GM23338 (cell line): Measurements from ENCODE around the gene PAIP2. TPM values are rescaled to one million over a fixed set of nuclear protein-coding genes. Genes with fewer than 3 reads are reported as not detected.
A peak's percentile ranks its signal among the peaks of the same experiment; 100 is the strongest.

Source experiments
- ATAC-seq: fragments of 200-7000 bp; cut with Tn5 transposase; 3 replicates; pipeline ENCODE4 v1.9.1; 2020
- DNase-seq: peaks from one replicate; pipeline ENCODE4 v3.0.0-alpha.2; 2015; ENCODE audit warnings: low spot score
- H2AFZ ChIP-seq: fragments of 200-600 bp; sonication (generic); 2 replicates; pipeline ENCODE4 v1.8.0; 2016; ENCODE audit warnings: antibody characterized with exemption, mild to moderate bottlenecking, moderate library complexity
- H3F3A ChIP-seq: fragments of 200-600 bp; sonication (generic); replicated peaks from 2 replicates; pipeline ENCODE4 v1.8.0; 2017; ENCODE audit warnings: antibody characterized with exemption, mixed run types, low read depth
- H3K27ac ChIP-seq: fragments of 200-600 bp; sonication (generic); 2 replicates; pipeline ENCODE4 v1.6.1; 2016; ENCODE audit warnings: low read depth
- H3K27me3 ChIP-seq: fragments of 200-600 bp; sonication (generic); 2 replicates; pipeline ENCODE4 v1.8.0; 2016; ENCODE audit warnings: mild to moderate bottlenecking, mixed run types, moderate library complexity; ENCODE audit not compliant: insufficient read depth
- H3K36me3 ChIP-seq: fragments of 200-600 bp; sonication (generic); 2 replicates; pipeline ENCODE4 v1.8.0; 2016; ENCODE audit warnings: mild to moderate bottlenecking; ENCODE audit not compliant: insufficient read depth
- H3K4me1 ChIP-seq: fragments of 200-600 bp; sonication (generic); 2 replicates; pipeline ENCODE4 v1.8.0; 2016; ENCODE audit warnings: mild to moderate bottlenecking, moderate library complexity; ENCODE audit not compliant: insufficient read depth
- H3K4me2 ChIP-seq: fragments of 200-600 bp; sonication (generic); 2 replicates; pipeline ENCODE4 v1.7.1; 2017; ENCODE audit warnings: mixed run types
- H3K4me3 ChIP-seq: fragments of 200-600 bp; sonication (generic); 2 replicates; pipeline ENCODE4 v1.6.1; 2016; ENCODE audit warnings: mixed run types
- H3K79me2 ChIP-seq: fragments of 200-600 bp; sonication (generic); replicated peaks from 2 replicates; pipeline ENCODE4 v1.8.0; 2017; ENCODE audit warnings: mild to moderate bottlenecking; ENCODE audit not compliant: insufficient read depth
- H3K9me2 ChIP-seq: fragments of 200-600 bp; sonication (generic); 2 replicates; pipeline ENCODE4 v1.8.0; 2017; ENCODE audit not compliant: insufficient read depth
- H4K20me1 ChIP-seq: fragments of 200-600 bp; sonication (generic); replicated peaks from 2 replicates; pipeline ENCODE4 v1.8.0; 2017; ENCODE audit warnings: mild to moderate bottlenecking; ENCODE audit not compliant: insufficient read depth
- H3K27ac Mint-ChIP-seq: 2 replicates; pipeline ENCODE4 v1.8.0; 2020; ENCODE audit warnings: inconsistent platforms, mild to moderate bottlenecking, moderate library complexity, mixed read lengths
- H3K27me3 Mint-ChIP-seq: 3 replicates; pipeline ENCODE4 v1.8.0; 2022; ENCODE audit warnings: low read depth, mild to moderate bottlenecking, moderate library complexity, mixed read lengths, inconsistent platforms; ENCODE audit not compliant: insufficient read depth, poor library complexity
- H3K36me3 Mint-ChIP-seq: 3 replicates; pipeline ENCODE4 v1.8.0; 2021; ENCODE audit warnings: low read depth, mild to moderate bottlenecking, inconsistent platforms, moderate library complexity, mixed read lengths
- H3K4me1 Mint-ChIP-seq: 3 replicates; pipeline ENCODE4 v1.8.0; 2020; ENCODE audit warnings: mild to moderate bottlenecking, inconsistent platforms, mixed read lengths
- H3K4me3 Mint-ChIP-seq: 3 replicates; pipeline ENCODE4 v1.8.0; 2021; ENCODE audit warnings: moderate library complexity, mild to moderate bottlenecking, inconsistent platforms, mixed read lengths
- H3K9me3 Mint-ChIP-seq: 3 replicates; pipeline ENCODE4 v1.8.0; 2020; ENCODE audit warnings: moderate library complexity, mild to moderate bottlenecking, inconsistent platforms, mixed read lengths
- CTCF ChIP-seq, 2 experiments: fragments of 200-600 bp in 1 of 2; sonication (generic) in 1 of 2; conservative IDR thresholded peaks; 2 replicates each; pipeline versions ENCODE4 v1.5.1 to v1.6.1; 2016 to 2017; ENCODE audit warnings: antibody characterized with exemption in 2 of 2, low read depth in 2 of 2, mild to moderate bottlenecking in 2 of 2, moderate library complexity in 1 of 2
- JUNB ChIP-seq: IDR thresholded peaks from one replicate; pipeline ENCODE4 v1.6.1; 2016; ENCODE audit warnings: antibody characterized with exemption; ENCODE audit not compliant: unreplicated experiment
- ZNF462 ChIP-seq: fragments of 250-450 bp; sonication (Bioruptor Pico); IDR thresholded peaks from 2 replicates; pipeline ENCODE4 v1.5.0; 2020; ENCODE audit warnings: mild to moderate bottlenecking, moderate library complexity
- polyA plus RNA-seq: library from polyadenylated mRNA; unstranded; fragments of >200 nt; fragmentation: Nextera tagmentation; extraction: Ambion mirVana; gene quantifications from 2 replicates; pipeline ENCODE4 v1.2.1, GENCODE V29; 2016
- total RNA-seq: library from RNA; depleted of rRNA; stranded (reverse); fragments of >200 nt; shearing (Covaris generic); gene quantifications from 2 replicates; pipeline ENCODE4 v1.2.3, GENCODE V29; 2014
- TF ChIP-seq, protein P1 (sequence below): IDR thresholded peaks from 2 replicates; pipeline ENCODE4 v1.6.1; 2016; ENCODE audit warnings: antibody characterized with exemption

Gene PAIP2
- total and polyA plus RNA-seq, 2 experiments from 2014 or later: 132 to 277 TPM

- no peaks in the 10 kb centered on the region; the same call in 2 of the 3 replicates for H3K4me1 Mint-ChIP-seq
- H3K27ac Mint-ChIP-seq: no peak overlapping the region
- H3K4me3 ChIP-seq: no peak overlapping the region
These were observed 27.0 kb downstream of the PAIP2 start for GRCh38 chr5:139368613-139369012.

DNA sequence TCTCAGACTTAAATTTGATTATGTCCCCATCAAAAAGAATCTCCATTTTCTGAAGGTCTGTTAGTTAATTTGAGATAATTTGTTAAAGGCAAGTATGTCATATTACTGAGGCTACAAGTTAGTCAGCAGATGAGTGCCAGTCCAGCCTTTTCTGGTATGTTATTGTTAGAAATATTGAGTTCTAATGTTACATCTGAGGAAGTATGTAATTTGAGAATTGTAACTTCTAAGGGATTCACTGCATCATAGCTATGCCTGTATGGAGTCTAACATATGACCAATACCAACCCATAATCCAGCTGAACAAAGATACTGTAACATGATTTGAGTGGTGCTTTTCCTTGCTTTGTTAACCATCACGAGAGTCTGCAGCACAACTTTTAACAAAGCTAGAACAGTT, 27.5 kb downstream of the PAIP2 start:
- no peaks in the 10 kb centered on the region for H3K9me3 Mint-ChIP-seq
- H3K27ac Mint-ChIP-seq: no peak overlapping the region
- DNase-seq (no peak), ATAC-seq (no peak)
- Histone ChIP-seq H3K4me2 (no peak overlapping the region), H3K4me1 (no peaks in the 10 kb centered on the region), H2AFZ (no peak overlapping the region), H3K4me3 (no peak overlapping the region), H3K79me2 (peaks cover 9% of the 10 kb centered on the region), H3F3A (peaks cover 16% of the 10 kb centered on the region), H4K20me1 (peaks cover 23% of the 10 kb centered on the region; the same call in 1 of the 2 replicates), H3K36me3 (peaks cover 61% of the 10 kb centered on the region), H3K9me2 (no peaks in the 10 kb centered on the region), H3K27ac (no peak overlapping the region), H3K27me3 (no peaks in the 10 kb centered on the region)
- peaks cover 5% of the 10 kb centered on the region for H3K27me3 Mint-ChIP-seq
- H3K4me3 Mint-ChIP-seq: no peak overlapping the region
- no peak for TF ChIP-seq CTCF (conservative IDR thresholded peaks at IDR 0.05; ENCODE audit: low read depth in 2 of 2)
- TF ChIP-seq JUNB: no peak
- TF ChIP-seq, protein P1, sequence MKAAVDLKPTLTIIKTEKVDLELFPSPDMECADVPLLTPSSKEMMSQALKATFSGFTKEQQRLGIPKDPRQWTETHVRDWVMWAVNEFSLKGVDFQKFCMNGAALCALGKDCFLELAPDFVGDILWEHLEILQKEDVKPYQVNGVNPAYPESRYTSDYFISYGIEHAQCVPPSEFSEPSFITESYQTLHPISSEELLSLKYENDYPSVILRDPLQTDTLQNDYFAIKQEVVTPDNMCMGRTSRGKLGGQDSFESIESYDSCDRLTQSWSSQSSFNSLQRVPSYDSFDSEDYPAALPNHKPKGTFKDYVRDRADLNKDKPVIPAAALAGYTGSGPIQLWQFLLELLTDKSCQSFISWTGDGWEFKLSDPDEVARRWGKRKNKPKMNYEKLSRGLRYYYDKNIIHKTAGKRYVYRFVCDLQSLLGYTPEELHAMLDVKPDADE: no peak
- TF ChIP-seq ZNF462 (CRISPR knock-in tag): no peak
- no peaks in the 10 kb centered on the region; the same call in 2 of the 3 replicates for H3K4me1 Mint-ChIP-seq
- H3K36me3 Mint-ChIP-seq: peaks cover 69% of the 10 kb centered on the region

More at GRCh38 chr5:139368613-139369012, 27.0 kb downstream of the PAIP2 start:
- Histone ChIP-seq H3F3A (peaks cover 16% of the 10 kb centered on the region), H3K4me1 (no peaks in the 10 kb centered on the region), H3K79me2 (peaks cover 14% of the 10 kb centered on the region), H3K27me3 (no peaks in the 10 kb centered on the region), H2AFZ (no peak overlapping the region), H3K27ac (no peak overlapping the region), H3K36me3 (peaks cover 66% of the 10 kb centered on the region), H3K9me2 (no peaks in the 10 kb centered on the region), H4K20me1 (peaks cover 27% of the 10 kb centered on the region; the same call in 1 of the 2 replicates), H3K4me2 (no peak overlapping the region)
- DNase-seq: no peak
- Mint-ChIP-seq H3K27me3 (peaks cover 3% of the 10 kb centered on the region), H3K36me3 (peaks cover 75% of the 10 kb centered on the region), H3K9me3 (no peaks in the 10 kb centered on the region), H3K4me3 (no peak overlapping the region; the same call in 2 of the 3 replicates)
- TF ChIP-seq JUNB (no peak), CTCF (conservative IDR thresholded peaks at IDR 0.05; ENCODE audit: low read depth in 2 of 2) (peak; percentile 34 to 37; a peak in 3 of 4 replicates)
- no peak for ATAC-seq
